Stimulated activated CD8-positive, alpha-beta memory T cell treated with anti-CD3 and anti-CD28 coated beads, Interleukin-12 subunit alpha, Interleukin-12 subunit beta, amount 100 ng/mL, for 1 hour (primary cell): ENCODE measurements around the gene CHAD.
"Not testable (repeated sequence)": the region's sequence is repeated elsewhere in the genome, so short reads cannot be mapped to it uniquely, and the experiment has no call there.

Experiments
- DNase-seq: peaks from one replicate; pipeline ENCODE4 v3.0.0-alpha.2; 2020; ENCODE audit warnings: low read depth

The CHAD gene

GRCh38 chr17:50493744-50494143 is 25.1 kb upstream of the CHAD start:
- no peak for DNase-seq

- no peak for DNase-seq
Observed at GRCh38 chr17:50492214-50492613, 23.5 kb upstream of the CHAD start.

- DNase-seq, result no peak
Observed at GRCh38 chr17:50491505-50491904, 22.8 kb upstream of the CHAD start.

- DNase-seq, result no peak
Observed at GRCh38 chr17:50488880-50489279, 20.2 kb upstream of the CHAD start.

GRCh38 chr17:50487213-50488096 is 18.8 kb upstream of the CHAD start:
- DNase-seq, result no peak

- no peak for DNase-seq
Observed at GRCh38 chr17:50484386-50485155, 15.9 kb upstream of the CHAD start.

- no peak for DNase-seq
Observed at GRCh38 chr17:50483266-50483665, 14.6 kb upstream of the CHAD start.

GRCh38 chr17:50482516-50482915 is 13.8 kb upstream of the CHAD start:
- peak; percentile 51 for DNase-seq

GRCh38 chr17:50482110-50482509 is 13.4 kb upstream of the CHAD start:
- DNase-seq, result no peak

GRCh38 chr17:50481648-50482047 is 13.0 kb upstream of the CHAD start:
- DNase-seq, result no peak

GRCh38 chr17:50480854-50481490 is 12.3 kb upstream of the CHAD start:
- no peak for DNase-seq

- no peak for DNase-seq
Observed at GRCh38 chr17:50480142-50480764, 11.6 kb upstream of the CHAD start.

GRCh38 chr17:50479522-50480141 is 11.0 kb upstream of the CHAD start:
- DNase-seq, result peak; percentile 43

GRCh38 chr17:50478391-50479381 is 10.0 kb upstream of the CHAD start, which contains the start of gene RSAD1:
Gene RSAD1 (plus strand): TSS chr17:50478860. CDS start chr17:50478885, 25 bp downstream.
- DNase-seq, result peak; percentile 72

- no peak for DNase-seq
Observed at GRCh38 chr17:50477976-50478375, 9.3 kb upstream of the CHAD start.

- DNase-seq, result no peak
Observed at GRCh38 chr17:50476545-50477315, 8.1 kb upstream of the CHAD start.

- DNase-seq, result not testable (repeated sequence)
Observed at GRCh38 chr17:50475775-50476544, 7.3 kb upstream of the CHAD start.

- DNase-seq, result no peak
Observed at GRCh38 chr17:50475362-50475761, 6.7 kb upstream of the CHAD start.

- DNase-seq, result no peak
Observed at GRCh38 chr17:50474523-50474922, 5.8 kb upstream of the CHAD start.
